GM23248 (cell line): ENCODE data around the gene ACOT7.

ENCODE experiments used
- EZH2 ChIP-seq: fragments of 200-600 bp; sonication (generic); IDR thresholded peaks from 2 replicates; pipeline ENCODE4 v1.6.1; 2018; ENCODE audit warnings: antibody characterized with exemption, mild to moderate bottlenecking; ENCODE audit not compliant: insufficient read depth, poor library complexity, severe bottlenecking
- EZH2phosphoT487 ChIP-seq: fragments of 200-600 bp; sonication (generic); IDR thresholded peaks from 2 replicates; pipeline ENCODE4 v1.6.1; 2018; ENCODE audit warnings: antibody characterized with exemption, moderate library complexity, mild to moderate bottlenecking, low read depth; ENCODE audit not compliant: insufficient read depth

DNA sequence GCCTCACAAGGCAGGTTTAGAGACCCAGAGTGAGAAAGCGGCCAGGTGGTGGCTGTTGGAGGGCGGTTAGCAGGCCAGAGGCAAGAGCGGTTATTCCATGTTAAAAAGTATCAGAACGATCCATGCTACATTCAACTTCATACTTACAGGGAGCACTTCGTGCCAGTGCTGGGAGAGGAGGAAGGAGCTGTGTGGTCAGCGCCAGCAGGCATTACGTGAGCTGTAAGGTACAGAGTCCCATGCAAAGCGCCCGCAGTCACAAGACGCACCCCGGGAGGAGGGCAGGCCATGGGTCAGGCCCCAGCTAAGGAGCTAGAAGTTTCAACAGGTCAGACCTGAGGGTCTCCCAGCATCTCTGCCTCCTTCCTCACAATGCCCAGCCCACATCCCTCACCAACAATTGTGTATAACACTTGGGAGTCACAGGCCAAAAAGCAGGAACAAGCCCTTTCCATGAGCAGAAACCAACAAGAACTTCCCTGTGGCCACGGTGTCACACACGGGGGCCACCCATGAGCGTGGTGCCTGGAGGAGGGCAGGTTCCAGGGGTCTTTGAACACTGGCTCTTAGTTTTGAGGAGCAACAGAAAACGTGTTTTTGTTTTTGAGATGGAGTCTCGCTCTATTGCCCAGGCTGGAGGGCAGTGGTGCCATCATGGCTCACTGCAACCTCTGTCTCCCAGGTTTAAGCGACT lies 110.8 kb downstream of the ACOT7 start:
- no peak for TF ChIP-seq EZH2
- TF ChIP-seq EZH2phosphoT487, result no peak
